IMR-90 (cell line): Measurements from ENCODE around the gene TMEM72. TPM values are rescaled to one million over a fixed set of nuclear protein-coding genes. Genes with fewer than 3 reads are reported as not detected.

Source experiments
- ATAC-seq: fragments of 200-7000 bp; cut with Tn5 transposase; 2 replicates; pipeline ENCODE4 v1.9.1; 2020; ENCODE audit warnings: low read depth, mild to moderate bottlenecking, moderate library complexity
- BruUV-seq: library from RNA; stranded (reverse); fragments of 400-500 nt; replicated peaks from 2 replicates; lab custom pipeline; 2021; lab: Mats Ljungman, UMichigan
- CTCF ChIA-PET: fragments of 300-600 bp; formaldehyde crosslinking; extraction: SDS; loops from one replicate; lab custom pipeline; 2021; ENCODE audit warnings: antibody characterized with exemption; lab: Yijun Ruan, JAX
- POLR2A ChIA-PET: fragments of 300-600 bp; sonication (Branson Sonifier 250); formaldehyde crosslinking; loops from one replicate; lab custom pipeline; 2022; ENCODE audit warnings: antibody characterized with exemption; ENCODE audit not compliant: unreplicated experiment; lab: Charles Lee
- DNase-seq: peaks from one replicate; pipeline ENCODE4 v3.0.0; 2013
- H2AFZ ChIP-seq: replicated peaks from 2 replicates; pipeline ENCODE3; 2013; ENCODE audit warnings: low read length, mild to moderate bottlenecking; ENCODE audit not compliant: poor library complexity
- H2AK5ac ChIP-seq: 2 replicates; pipeline ENCODE4 v1.6.1; 2013; ENCODE audit warnings: low read depth, low read length, inconsistent platforms
- H2AK9ac ChIP-seq: replicated peaks from 2 replicates; pipeline ENCODE3; 2013; ENCODE audit warnings: mild to moderate bottlenecking, low read depth, low read length, moderate library complexity; ENCODE audit not compliant: poor library complexity
- H2BK120ac ChIP-seq: 2 replicates; pipeline ENCODE4 v1.6.1; 2013; ENCODE audit warnings: low read depth, low read length, inconsistent platforms
- H2BK15ac ChIP-seq: 3 replicates; pipeline ENCODE4 v1.6.1; 2013; ENCODE audit warnings: low read depth, low read length, inconsistent platforms
- H2BK20ac ChIP-seq: 2 replicates; pipeline ENCODE4 v1.6.1; 2013; ENCODE audit warnings: low read depth, mild to moderate bottlenecking, inconsistent platforms, low read length, moderate library complexity
- H2BK5ac ChIP-seq: 2 replicates; pipeline ENCODE4 v1.6.1; 2013; ENCODE audit warnings: mild to moderate bottlenecking, low read depth, low read length, inconsistent platforms; ENCODE audit not compliant: poor library complexity, severe bottlenecking
- H3K14ac ChIP-seq: replicated peaks from 2 replicates; pipeline ENCODE4 v1.6.1; 2013; ENCODE audit warnings: low read depth, low read length, inconsistent platforms
- H3K18ac ChIP-seq: 2 replicates; pipeline ENCODE4 v1.6.1; 2013; ENCODE audit warnings: low read depth, low read length, control low read depth
- H3K23ac ChIP-seq: 2 replicates; pipeline ENCODE4 v1.6.1; 2013; ENCODE audit warnings: low read depth, low read length, inconsistent platforms
- H3K27ac ChIP-seq: 2 replicates; pipeline ENCODE4 v1.5.1; 2013; ENCODE audit warnings: mild to moderate bottlenecking, control low read depth, low read length; ENCODE audit not compliant: insufficient read depth
- H3K27me3 ChIP-seq: 2 replicates; pipeline ENCODE4 v1.6.1; 2013; ENCODE audit warnings: low read length; ENCODE audit not compliant: control insufficient read depth, insufficient read depth
- H3K36me3 ChIP-seq: 2 replicates; pipeline ENCODE4 v1.6.1; 2013; ENCODE audit warnings: low read length, mixed read lengths; ENCODE audit not compliant: control insufficient read depth, insufficient read depth
- H3K4ac ChIP-seq: 2 replicates; pipeline ENCODE4 v1.6.1; 2013; ENCODE audit warnings: low read depth, low read length, inconsistent platforms
- H3K4me1 ChIP-seq: 2 replicates; pipeline ENCODE4 v1.6.1; 2013; ENCODE audit warnings: low read length, mixed read lengths; ENCODE audit not compliant: control insufficient read depth, insufficient read depth
- H3K4me2 ChIP-seq: 2 replicates; pipeline ENCODE4 v1.6.1; 2013; ENCODE audit warnings: low read depth, mild to moderate bottlenecking, control low read depth, low read length, moderate library complexity
- H3K4me3 ChIP-seq: 2 replicates; pipeline ENCODE4 v1.5.1; 2013; ENCODE audit warnings: low read depth, mild to moderate bottlenecking, control low read depth, low read length, moderate library complexity; ENCODE audit not compliant: insufficient read depth
- H3K56ac ChIP-seq: 2 replicates; pipeline ENCODE4 v1.6.1; 2013; ENCODE audit warnings: low read length, inconsistent platforms; ENCODE audit not compliant: insufficient read depth; ENCODE audit errors: extremely low read depth
- H3K79me1 ChIP-seq, 2 experiments: 2 replicates each; pipeline ENCODE4 v1.6.1; 2013; ENCODE audit warnings: low read length in 2 of 2, inconsistent platforms in 1 of 2, low read depth in 1 of 2
- H3K9ac ChIP-seq: 2 replicates; pipeline ENCODE4 v1.6.1; 2013; ENCODE audit warnings: low read depth, low read length, control low read depth
- H3K9me1 ChIP-seq: 2 replicates; pipeline ENCODE4 v1.6.1; 2013; ENCODE audit warnings: low read length, inconsistent platforms; ENCODE audit not compliant: insufficient read depth
- H3K9me3 ChIP-seq: 2 replicates; pipeline ENCODE4 v1.6.1; 2013; ENCODE audit warnings: low read length; ENCODE audit not compliant: control insufficient read depth, insufficient read depth
- H4K20me1 ChIP-seq: 2 replicates; pipeline ENCODE4 v1.6.1; 2013; ENCODE audit warnings: low read length, inconsistent platforms; ENCODE audit not compliant: insufficient read depth
- H4K5ac ChIP-seq: 2 replicates; pipeline ENCODE4 v1.6.1; 2013; ENCODE audit warnings: mild to moderate bottlenecking, low read depth, low read length, control low read depth
- H4K8ac ChIP-seq, 2 experiments: 2 replicates each; pipeline ENCODE4 v1.6.1; 2013; ENCODE audit warnings: low read depth in 2 of 2, low read length in 2 of 2, control low read depth in 1 of 2, inconsistent platforms in 1 of 2
- H4K91ac ChIP-seq: 2 replicates; pipeline ENCODE4 v1.6.1; 2013; ENCODE audit warnings: low read depth, low read length, inconsistent platforms; ENCODE audit not compliant: insufficient read depth
- MXI1 ChIP-seq: IDR thresholded peaks from 2 replicates; pipeline ENCODE4 v1.6.1; 2012; ENCODE audit warnings: low read depth, mild to moderate bottlenecking, low read length, moderate library complexity, borderline replicate concordance
- RAD21 ChIP-seq: IDR thresholded peaks from 2 replicates; pipeline ENCODE4 v1.6.1; 2012; ENCODE audit warnings: low read length, improper control_type of control experiment
- WGBS, 2 experiments: methylation state at CpG; one replicate each; pipeline versions ENCODE4 v1.1.5 to v1.1.7; 2013; ENCODE audit warnings: missing lambda C conversion rate in 2 of 2; ENCODE audit not compliant: insufficient read length in 1 of 2; ENCODE audit errors: extremely low coverage in 2 of 2; 5-methylcytosine and 5-hydroxymethylcytosine counted together
- dilution Hi-C: fragments of 300-500 bp; cut with HindIII; formaldehyde crosslinking; loops from one replicate; pipeline ENCODE4 v1.14.3; 2018; ENCODE audit warnings: low sequenced_read_pairs; ENCODE audit not compliant: unreplicated experiment
- in situ Hi-C: fragments of 300-500 bp; cut with MboI; formaldehyde crosslinking; loops from 3 replicates; pipeline ENCODE4 v1.14.3; 2019; ENCODE audit warnings: low sequenced_read_pairs, inconsistent platforms, mixed read lengths
- intact Hi-C: fragments of 100-400 bp; cut with micrococcal nuclease; formaldehyde crosslinking; loops from 2 replicates; pipeline ENCODE4 v1.10.0; 2022
- polyA plus RNA-seq, 3 experiments: library from polyadenylated mRNA; depleted of rRNA; stranded (reverse); fragments of >200 nt; gene quantifications; 2 replicates each; pipeline ENCODE4 v1.2.3, GENCODE V29; 2012; ENCODE audit warnings: low replicate concordance in 1 of 3
- total RNA-seq: library from RNA; depleted of rRNA; stranded (reverse); fragments of >200 nt; gene quantifications from 2 replicates; pipeline ENCODE4 v1.2.3, GENCODE V29; 2012
- TF ChIP-seq, protein P1 (sequence below): conservative IDR thresholded peaks from 2 replicates; pipeline ENCODE4 v1.5.1; 2012; ENCODE audit warnings: mild to moderate bottlenecking, low read depth, low read length, improper control_type of control experiment

Gene TMEM72
- total and polyA plus RNA-seq, 2 of the 4 experiments (the other 2 are of a cell fraction): not detected

DNA sequence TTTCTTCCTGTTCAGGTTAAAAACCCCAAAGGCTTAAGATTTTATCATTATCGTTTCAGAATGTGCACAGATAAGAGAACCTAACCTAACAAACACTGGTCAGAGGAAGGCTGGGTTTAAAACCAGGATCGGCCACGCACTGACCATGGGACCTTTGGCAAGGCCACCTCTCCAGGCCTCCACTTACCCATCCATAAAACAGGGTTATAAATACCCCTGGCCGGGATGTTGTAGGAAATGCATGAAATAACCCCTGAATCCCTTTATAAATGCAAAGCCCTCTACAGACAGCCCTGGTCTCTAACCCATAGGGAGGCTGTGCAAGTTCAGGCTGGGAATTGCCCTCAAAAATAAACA, 67.1 kb downstream of the TMEM72 start:
- peak overlapping the region; percentile 36 for H3K18ac ChIP-seq
- H4K8ac ChIP-seq: peak overlapping the region in 1 of 2 experiments; percentile 33; a peak in 2 of 4 replicates
- ATAC-seq: no peak
- no CpG with 5 or more reads among the region's 4 CpGs for WGBS, 2 experiments
- intact Hi-C loops (no loop called here), in situ Hi-C loops (loop anchor here (25.0 kb wide), 4 partner anchors 1034 to 1841 kb away; partner anchors contain the start of genes CSGALNACT2 and HNRNPF), dilution Hi-C loops (no loop called here)
- H3K4ac ChIP-seq: peak overlapping the region; percentile 89
- H3K23ac ChIP-seq: peak overlapping the region; percentile 86
- H4K5ac ChIP-seq: peak overlapping the region; percentile 28
- H2BK15ac ChIP-seq: peak overlapping the region; percentile 80; the same call in 2 of the 3 replicates
- peak overlapping the region; percentile 55 for H3K4me3 ChIP-seq
- H3K4me2 ChIP-seq: peak overlapping the region; percentile 84
- peak overlapping the region; percentile 82 for H2AK9ac ChIP-seq
- H2BK20ac ChIP-seq: peak overlapping the region; percentile 36; the same call in 1 of the 2 replicates
- BruUV-seq: TSS peak; percentile 83
- H3K27ac ChIP-seq: peak overlapping the region; percentile 49; the same call in 1 of the 2 replicates
- peak overlapping the region; percentile 15; the same call in 1 of the 2 replicates for H4K91ac ChIP-seq
- H3K9me3 ChIP-seq: no peaks in the 10 kb centered on the region
- H3K4me1 ChIP-seq: peaks cover 65% of the 10 kb centered on the region
- TF ChIP-seq, protein P1, sequence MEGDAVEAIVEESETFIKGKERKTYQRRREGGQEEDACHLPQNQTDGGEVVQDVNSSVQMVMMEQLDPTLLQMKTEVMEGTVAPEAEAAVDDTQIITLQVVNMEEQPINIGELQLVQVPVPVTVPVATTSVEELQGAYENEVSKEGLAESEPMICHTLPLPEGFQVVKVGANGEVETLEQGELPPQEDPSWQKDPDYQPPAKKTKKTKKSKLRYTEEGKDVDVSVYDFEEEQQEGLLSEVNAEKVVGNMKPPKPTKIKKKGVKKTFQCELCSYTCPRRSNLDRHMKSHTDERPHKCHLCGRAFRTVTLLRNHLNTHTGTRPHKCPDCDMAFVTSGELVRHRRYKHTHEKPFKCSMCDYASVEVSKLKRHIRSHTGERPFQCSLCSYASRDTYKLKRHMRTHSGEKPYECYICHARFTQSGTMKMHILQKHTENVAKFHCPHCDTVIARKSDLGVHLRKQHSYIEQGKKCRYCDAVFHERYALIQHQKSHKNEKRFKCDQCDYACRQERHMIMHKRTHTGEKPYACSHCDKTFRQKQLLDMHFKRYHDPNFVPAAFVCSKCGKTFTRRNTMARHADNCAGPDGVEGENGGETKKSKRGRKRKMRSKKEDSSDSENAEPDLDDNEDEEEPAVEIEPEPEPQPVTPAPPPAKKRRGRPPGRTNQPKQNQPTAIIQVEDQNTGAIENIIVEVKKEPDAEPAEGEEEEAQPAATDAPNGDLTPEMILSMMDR: no peak
- no peak for TF ChIP-seq MXI1
- TF ChIP-seq RAD21: no peak
- peak overlapping the region; percentile 74 for H2BK5ac ChIP-seq
- peaks cover 15% of the 10 kb centered on the region; the same call in 1 of the 2 replicates for H3K36me3 ChIP-seq
- H3K56ac ChIP-seq: peak overlapping the region; percentile 8; the same call in 1 of the 2 replicates
- H3K27me3 ChIP-seq: no peaks in the 10 kb centered on the region
- no peak for DNase-seq
- H2AFZ ChIP-seq: no peak overlapping the region
- H3K9ac ChIP-seq: peak overlapping the region; percentile 60
- H2BK120ac ChIP-seq: peak overlapping the region; percentile 75
- H2AK5ac ChIP-seq: peak overlapping the region; percentile 73
- CTCF ChIA-PET: interaction anchor here (0.6 to 1.3 kb wide), 3 partner anchors 16 to 505 kb away, joined by 3 to 4 read pairs (median 3); no protein-coding TSS in a partner anchor
- H3K14ac ChIP-seq: peak overlapping the region; percentile 69
- peaks cover 3 to 73% of the 10 kb centered on the region in 2 experiments; a peak in 3 of 4 replicates for H3K79me1 ChIP-seq
- peaks cover 36% of the 10 kb centered on the region for H3K9me1 ChIP-seq
- H4K20me1 ChIP-seq: no peaks in the 10 kb centered on the region; the same call in 1 of the 2 replicates
- POLR2A ChIA-PET: interaction anchor here (0.6 kb wide), 1 partner anchor 25 kb away, joined by 3 read pairs; no protein-coding TSS in a partner anchor
